GM18858 (cell line): ENCODE measurements around the gene PLEKHA8.
"Not testable (repeated sequence)": the region's sequence is repeated elsewhere in the genome, so short reads cannot be mapped to it uniquely, and the experiment has no call there.

Experiments used
- ATAC-seq: cut with Tn5 transposase; IDR thresholded peaks from one replicate; pipeline ENCODE4 v1.9.1; 2021; ENCODE audit not compliant: unreplicated experiment

PLEKHA8 gene

GRCh38 chr7:30098599-30098998 is 70.4 kb downstream of the PLEKHA8 start:
- ATAC-seq: not testable (repeated sequence)

GRCh38 chr7:30102281-30102680 is 74.1 kb downstream of the PLEKHA8 start:
- ATAC-seq: no peak

GRCh38 chr7:30104157-30104556 is 75.9 kb downstream of the PLEKHA8 start:
- no peak for ATAC-seq

- ATAC-seq: no peak
These were observed 84.0 kb downstream of the PLEKHA8 start for GRCh38 chr7:30112103-30112713.

GRCh38 chr7:30113144-30113543 is 84.9 kb downstream of the PLEKHA8 start:
- ATAC-seq: no peak

- ATAC-seq: no peak
These were observed 86.5 kb downstream of the PLEKHA8 start for GRCh38 chr7:30114536-30115238.

- ATAC-seq: no peak
These were observed 87.6 kb downstream of the PLEKHA8 start for GRCh38 chr7:30115709-30116297.

GRCh38 chr7:30116771-30117170 is 88.6 kb downstream of the PLEKHA8 start:
- no peak for ATAC-seq

- ATAC-seq: no peak
These were observed 89.7 kb downstream of the PLEKHA8 start for GRCh38 chr7:30117896-30118295.

- ATAC-seq: no peak
These were observed 91.8 kb downstream of the PLEKHA8 start for GRCh38 chr7:30119890-30120577.

- no peak for ATAC-seq
These were observed 105.8 kb downstream of the PLEKHA8 start for GRCh38 chr7:30133736-30134610.

GRCh38 chr7:30134611-30135300 is 106.5 kb downstream of the PLEKHA8 start, which contains the start of gene MTURN:
Gene MTURN (plus strand): TSS chr7:30134986. CDS start chr7:30135137, 151 bp downstream.
- peak; percentile 74 for ATAC-seq

GRCh38 chr7:30135301-30136116 is 107.3 kb downstream of the PLEKHA8 start:
- ATAC-seq: no peak

- no peak for ATAC-seq
These were observed 108.0 kb downstream of the PLEKHA8 start for GRCh38 chr7:30136117-30136731.

- no peak for ATAC-seq
These were observed 108.7 kb downstream of the PLEKHA8 start for GRCh38 chr7:30136743-30137485.

- ATAC-seq: no peak
These were observed 111.7 kb downstream of the PLEKHA8 start for GRCh38 chr7:30139836-30140384.

GRCh38 chr7:30140456-30140855 is 112.2 kb downstream of the PLEKHA8 start:
- ATAC-seq: no peak

GRCh38 chr7:30142710-30143109 is 114.5 kb downstream of the PLEKHA8 start:
- no peak for ATAC-seq
